ENCODE results near the gene FBXO45. TPM values are rescaled to one million over a fixed set of nuclear protein-coding genes. Genes with fewer than 3 reads are reported as not detected.
"Not testable (repeated sequence)": the region's sequence is repeated elsewhere in the genome, so short reads cannot be mapped to it uniquely, and the experiment has no call there.

The FBXO45 gene
- total and polyA plus RNA-seq, 2 donors (not counting 1 experiment from before 2014, with no cell fraction given) = 0.98 to 4.7 TPM

- no peak overlapping the region for H3K27ac Mint-ChIP-seq
- Histone ChIP-seq H3K4me1 (ENCODE audit: control insufficient read depth in 2 of 2, insufficient read depth in 2 of 2, low read length in 2 of 2) (no peaks in the 10 kb centered on the region), H3K9me3 (ENCODE audit: control extremely low read depth in 1 of 3, control insufficient read depth in 2 of 3, insufficient read depth in 1 of 3, low read length in 2 of 3) (peaks cover 2 to 15% (median 14%) of the 10 kb centered on the region in 3 donors), H3K79me2 (ENCODE audit: control insufficient read depth, insufficient read depth, low read length) (no peaks in the 10 kb centered on the region), H2AFZ (ENCODE audit: insufficient read depth, low read depth, low read length, poor library complexity, severe bottlenecking) (no peak overlapping the region), H3K4me3 (ENCODE audit: control extremely low read depth in 1 of 5, extremely low read depth in 1 of 5, insufficient read depth in 1 of 5, low read depth in 2 of 5, low read length in 4 of 5) (no peak overlapping the region), H4K20me1 (ENCODE audit: control insufficient read depth, insufficient read depth, low read length, poor library complexity, severe bottlenecking) (no peaks in the 10 kb centered on the region), H3K9ac (ENCODE audit: low read length) (no peak overlapping the region), H3K27ac (ENCODE audit: low read length in 2 of 2) (no peak overlapping the region), H3K27me3 (replicated peaks in 1 of 4; ENCODE audit: control extremely low read depth in 1 of 4, control insufficient read depth in 3 of 4, insufficient read depth in 4 of 4, low read length in 3 of 4) (no peaks in the 10 kb centered on the region), H3K36me3 (replicated peaks in 1 of 2; ENCODE audit: control extremely low read depth in 1 of 2, control insufficient read depth in 1 of 2, extremely low read depth in 1 of 2, insufficient read depth in 2 of 2, low read length in 1 of 2) (no peaks in the 10 kb centered on the region), H3K4me2 (replicated peaks; ENCODE audit: low read depth, low read length, poor library complexity, severe bottlenecking) (no peak overlapping the region)
- no peaks in the 10 kb centered on the region for H3K9me3 Mint-ChIP-seq (ENCODE audit: insufficient read depth)
- H3K27me3 Mint-ChIP-seq = no peaks in the 10 kb centered on the region
- H3K4me3 Mint-ChIP-seq = no peak overlapping the region
- TF ChIP-seq EZH2 (IDR thresholded peaks at IDR 0.05; ENCODE audit: borderline replicate concordance, insufficient read depth, low read depth, low read length, poor library complexity, severe bottlenecking) (no peak), CTCF (IDR thresholded peaks at IDR 0.05) (no peak)
- no peaks in the 10 kb centered on the region for H3K4me1 Mint-ChIP-seq
- ATAC-seq (ENCODE audit: low read depth) (no peak), DNase-seq (no peak)
- POLR2A ChIA-PET = no interaction called here
- CTCF ChIA-PET = no interaction called here
- WGBS (ENCODE audit: insufficient coverage) = 89% methylated on average over 1 of the region's 2 CpGs
- intact Hi-C loops (cut with micrococcal nuclease) = no loop called here
These were observed 21.4 kb upstream of the FBXO45 start for GRCh38 chr3:196547067-196547466.

- CTCF ChIA-PET = interaction anchor here (1.1 kb wide), 1 partner anchor 11 kb away, joined by 3 read pairs; no protein-coding TSS in a partner anchor
- H3K27me3 Mint-ChIP-seq; H3K4me1 ChIP-seq (ENCODE audit: control insufficient read depth in 2 of 2, insufficient read depth in 2 of 2, low read length in 2 of 2); H3K27me3 ChIP-seq (replicated peaks in 1 of 4; ENCODE audit: control extremely low read depth in 1 of 4, control insufficient read depth in 3 of 4, insufficient read depth in 4 of 4, low read length in 3 of 4); H3K4me3 ChIP-seq (ENCODE audit: control extremely low read depth in 1 of 5, extremely low read depth in 1 of 5, insufficient read depth in 1 of 5, low read depth in 2 of 5, low read length in 4 of 5); H3K36me3 ChIP-seq (replicated peaks in 1 of 2; ENCODE audit: control extremely low read depth in 1 of 2, control insufficient read depth in 1 of 2, extremely low read depth in 1 of 2, insufficient read depth in 2 of 2, low read length in 1 of 2); H3K4me2 ChIP-seq (replicated peaks; ENCODE audit: low read depth, low read length, poor library complexity, severe bottlenecking); intact Hi-C loops (cut with micrococcal nuclease); DNase-seq; POLR2A ChIA-PET; ATAC-seq (ENCODE audit: low read depth); H2AFZ ChIP-seq (ENCODE audit: insufficient read depth, low read depth, low read length, poor library complexity, severe bottlenecking); H3K9ac ChIP-seq (ENCODE audit: low read length); H4K20me1 ChIP-seq (ENCODE audit: control insufficient read depth, insufficient read depth, low read length, poor library complexity, severe bottlenecking); H3K4me1 Mint-ChIP-seq; H3K79me2 ChIP-seq (ENCODE audit: control insufficient read depth, insufficient read depth, low read length); H3K4me3 Mint-ChIP-seq; H3K9me3 Mint-ChIP-seq (ENCODE audit: insufficient read depth); H3K27ac Mint-ChIP-seq; H3K27ac ChIP-seq (ENCODE audit: low read length in 2 of 2): not testable (repeated sequence)
- WGBS (ENCODE audit: insufficient coverage) = 100% methylated on average over 1 of the region's 1 CpG
- H3K9me3 ChIP-seq (ENCODE audit: control extremely low read depth in 1 of 3, control insufficient read depth in 2 of 3, insufficient read depth in 1 of 3, low read length in 2 of 3) = peaks cover 2 to 15% (median 14%) of the 10 kb centered on the region in 3 donors
These were observed 19.1 kb upstream of the FBXO45 start for GRCh38 chr3:196549312-196549711.

- H3K9ac ChIP-seq (ENCODE audit: low read length); H3K27ac ChIP-seq (ENCODE audit: low read length in 2 of 2); POLR2A ChIA-PET; H3K27ac Mint-ChIP-seq; H3K4me3 ChIP-seq (ENCODE audit: control extremely low read depth in 1 of 5, extremely low read depth in 1 of 5, insufficient read depth in 1 of 5, low read depth in 2 of 5, low read length in 4 of 5); ATAC-seq (ENCODE audit: low read depth); H2AFZ ChIP-seq (ENCODE audit: insufficient read depth, low read depth, low read length, poor library complexity, severe bottlenecking); H3K27me3 ChIP-seq (replicated peaks in 1 of 4; ENCODE audit: control extremely low read depth in 1 of 4, control insufficient read depth in 3 of 4, insufficient read depth in 4 of 4, low read length in 3 of 4); H3K27me3 Mint-ChIP-seq; DNase-seq; H3K9me3 Mint-ChIP-seq (ENCODE audit: insufficient read depth); H3K4me2 ChIP-seq (replicated peaks; ENCODE audit: low read depth, low read length, poor library complexity, severe bottlenecking); intact Hi-C loops (cut with micrococcal nuclease); H3K4me3 Mint-ChIP-seq; H4K20me1 ChIP-seq (ENCODE audit: control insufficient read depth, insufficient read depth, low read length, poor library complexity, severe bottlenecking); H3K79me2 ChIP-seq (ENCODE audit: control insufficient read depth, insufficient read depth, low read length); H3K36me3 ChIP-seq (replicated peaks in 1 of 2; ENCODE audit: control extremely low read depth in 1 of 2, control insufficient read depth in 1 of 2, extremely low read depth in 1 of 2, insufficient read depth in 2 of 2, low read length in 1 of 2): not testable (repeated sequence)
- Histone ChIP-seq H3K9me3 (ENCODE audit: control extremely low read depth in 1 of 3, control insufficient read depth in 2 of 3, insufficient read depth in 1 of 3, low read length in 2 of 3) (peaks cover 2 to 15% (median 14%) of the 10 kb centered on the region in 3 donors), H3K4me1 (ENCODE audit: control insufficient read depth in 2 of 2, insufficient read depth in 2 of 2, low read length in 2 of 2) (peaks cover 17 to 18% of the 10 kb centered on the region in 2 donors)
- WGBS (ENCODE audit: insufficient coverage) = 80% methylated on average over 3 of the region's 3 CpGs
- CTCF ChIA-PET = interaction anchor here (1.1 kb wide), 1 partner anchor 12 kb away, joined by 3 read pairs; no protein-coding TSS in a partner anchor
- peaks cover 17% of the 10 kb centered on the region for H3K4me1 Mint-ChIP-seq
These were observed 18.3 kb upstream of the FBXO45 start for GRCh38 chr3:196550172-196550571.
